Stimulated activated CD8-positive, alpha-beta memory T cell treated with anti-CD3 and anti-CD28 coated beads, Interleukin-15, amount 100 ng/mL, for 24 hours (primary cell): ENCODE results near the gene FAM124A.

Source experiments
- DNase-seq: peaks from one replicate; pipeline ENCODE4 v3.0.0-alpha.2; 2020; ENCODE audit warnings: low read depth

Gene FAM124A

DNA sequence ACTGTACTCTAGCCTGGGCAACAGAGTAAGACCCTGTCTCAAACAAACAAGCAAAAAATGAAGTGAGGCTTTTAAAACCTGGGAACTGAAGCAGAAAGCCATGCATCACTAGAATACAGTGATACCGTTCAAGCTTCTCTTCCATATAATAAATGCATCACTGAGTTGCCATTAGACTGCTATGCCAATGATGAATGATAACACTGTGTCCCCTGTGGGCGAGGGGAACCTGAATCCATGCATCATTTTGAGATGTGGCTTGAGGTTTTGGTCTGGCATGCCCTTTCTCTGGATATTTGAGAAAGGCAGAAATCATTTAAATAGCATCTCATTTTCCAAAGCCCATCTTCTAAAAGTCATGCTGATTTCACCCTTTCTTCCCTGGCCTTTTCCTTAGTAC is 1.5 kb upstream of the FAM124A start:
- DNase-seq: no peak

- DNase-seq: no peak
Measured at GRCh38 chr13:51221108-51221507, 1.1 kb upstream of the FAM124A start.

GRCh38 chr13:51221674-51222036 is 543 bp upstream of the FAM124A start:
- no peak for DNase-seq

GRCh38 chr13:51222686-51223559 is 725 bp downstream of the FAM124A start:
- no peak for DNase-seq

DNA sequence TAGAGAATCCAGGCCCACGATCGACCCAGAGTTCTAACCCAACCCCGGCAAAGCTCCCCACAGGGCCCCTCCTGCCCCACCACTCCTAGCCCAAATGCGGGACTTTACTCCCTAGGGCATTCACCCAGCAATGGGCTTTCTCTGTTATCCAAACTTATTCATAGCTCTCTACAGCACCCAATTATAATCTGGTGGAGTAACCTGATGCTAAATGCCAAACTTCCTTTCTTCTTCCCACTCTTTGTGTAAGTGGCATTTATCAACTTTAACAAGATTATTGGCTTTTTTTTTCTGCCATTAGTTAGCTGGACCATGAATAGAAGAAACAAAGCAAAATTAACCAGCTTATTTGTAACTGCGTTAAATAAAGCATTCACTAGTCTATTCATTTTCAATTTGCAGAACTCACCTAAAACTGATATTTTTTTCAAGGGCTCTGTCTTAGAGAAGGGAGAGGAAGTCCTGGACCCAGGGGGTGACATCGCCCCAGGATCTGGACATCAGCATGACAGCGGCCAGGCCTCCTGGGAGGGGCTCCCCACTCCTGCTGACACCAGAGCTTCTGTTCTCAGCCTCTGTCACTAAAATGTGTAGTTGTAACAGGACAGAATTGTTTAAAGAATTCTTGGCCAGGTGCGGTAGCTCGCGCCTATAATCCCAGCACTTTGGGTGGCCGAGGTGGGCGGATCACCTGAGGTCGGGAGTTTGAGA is 1.5 kb downstream of the FAM124A start:
- no peak for DNase-seq

DNA sequence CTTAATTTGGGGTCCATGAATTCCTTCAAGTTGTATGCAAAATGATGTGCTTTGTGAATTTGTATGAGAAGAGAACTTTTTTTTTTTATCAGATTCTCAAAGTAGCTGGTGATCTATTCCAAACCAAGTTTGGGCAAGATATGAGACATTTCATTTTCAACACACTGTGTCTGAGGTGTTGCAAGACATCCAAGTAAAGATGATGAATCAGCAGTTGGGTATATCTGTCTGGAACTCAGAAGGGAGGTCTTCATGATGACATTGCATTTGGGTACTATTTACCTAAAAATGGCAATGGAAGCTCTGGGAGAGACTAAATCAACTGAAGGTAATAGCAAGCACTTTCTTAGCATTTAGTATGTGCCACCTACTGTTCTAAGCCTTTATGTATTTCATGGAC is 2.8 kb downstream of the FAM124A start:
- DNase-seq: no peak

- DNase-seq: no peak
Measured at GRCh38 chr13:51227404-51227803, 5.2 kb downstream of the FAM124A start.

DNA sequence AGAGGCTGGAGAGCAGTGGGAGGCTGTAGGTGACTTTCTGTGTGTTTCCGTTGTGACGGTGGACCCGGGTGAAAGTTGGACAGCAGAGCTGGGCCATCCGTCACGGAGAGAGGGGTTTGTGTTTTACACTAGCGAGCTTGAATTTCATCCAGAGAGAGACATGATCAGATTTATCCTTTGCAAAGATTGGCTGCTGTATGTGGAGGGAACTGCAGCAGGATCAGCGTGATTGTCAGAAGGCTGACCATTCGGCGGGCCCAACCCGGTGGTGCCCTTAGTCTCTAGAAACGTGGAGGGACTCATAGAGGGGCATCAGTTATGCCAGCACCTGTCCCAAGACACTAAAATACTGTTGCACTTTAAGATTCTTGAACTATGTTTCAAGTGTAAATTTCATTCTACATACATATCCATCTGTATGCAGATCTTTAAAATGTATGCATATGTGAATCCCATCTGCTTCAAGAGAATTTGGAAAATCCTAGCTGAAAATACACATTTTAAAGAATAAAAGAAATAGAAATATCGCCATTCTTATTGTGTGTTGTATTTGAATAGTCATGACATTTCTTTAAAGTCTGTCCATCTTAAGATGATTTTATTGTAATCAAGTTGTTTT is 7.0 kb downstream of the FAM124A start:
- DNase-seq: no peak

GRCh38 chr13:51229731-51230130 is 7.5 kb downstream of the FAM124A start:
- DNase-seq: no peak

- no peak for DNase-seq
Measured at GRCh38 chr13:51230477-51231105, 8.4 kb downstream of the FAM124A start.

DNA sequence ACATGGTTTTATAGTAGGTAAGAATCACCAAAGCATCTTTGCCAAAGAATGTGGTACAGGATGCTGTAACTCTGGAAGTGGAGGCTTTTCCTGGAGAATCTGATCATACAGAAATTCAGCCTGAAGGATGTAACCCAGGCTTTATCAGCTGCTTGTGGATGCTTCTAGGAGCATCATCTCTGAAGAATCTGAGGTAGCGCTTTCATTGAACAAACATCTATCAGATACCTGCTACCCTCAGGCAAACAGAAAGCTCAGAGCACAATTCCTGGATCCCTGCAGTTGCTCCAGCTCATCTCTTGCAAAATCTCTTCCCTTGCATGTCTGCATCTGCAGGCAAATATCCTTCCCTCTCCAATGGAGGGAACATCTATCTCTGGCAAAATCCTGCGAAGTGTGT is 9.3 kb downstream of the FAM124A start:
- no peak for DNase-seq

DNA sequence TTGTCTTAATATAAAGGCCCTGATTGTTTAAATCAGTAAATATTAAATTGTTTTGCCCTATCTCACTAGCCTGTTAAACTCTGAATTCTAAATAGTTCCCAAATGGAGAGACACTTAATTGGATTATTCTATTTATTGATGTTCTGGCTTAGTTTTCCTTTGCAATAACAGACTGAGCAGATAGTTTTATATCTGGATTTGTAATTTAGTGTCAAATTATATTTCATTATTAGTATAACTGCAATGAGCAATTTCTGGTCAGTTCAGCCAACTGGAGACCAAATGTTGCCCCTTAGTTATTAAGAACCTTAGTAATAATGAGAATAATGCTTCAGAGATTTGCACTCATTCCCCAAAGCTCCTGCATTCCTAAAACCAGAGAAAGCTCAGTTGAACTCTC is 10.1 kb downstream of the FAM124A start:
- no peak for DNase-seq

GRCh38 chr13:51233117-51233826 is 11.1 kb downstream of the FAM124A start:
- no peak for DNase-seq

GRCh38 chr13:51234676-51235075 is 12.5 kb downstream of the FAM124A start:
- DNase-seq: no peak

- DNase-seq: no peak
Measured at GRCh38 chr13:51235186-51235585, 13.0 kb downstream of the FAM124A start.

- no peak for DNase-seq
Measured at GRCh38 chr13:51235756-51236490, 13.7 kb downstream of the FAM124A start.

DNA sequence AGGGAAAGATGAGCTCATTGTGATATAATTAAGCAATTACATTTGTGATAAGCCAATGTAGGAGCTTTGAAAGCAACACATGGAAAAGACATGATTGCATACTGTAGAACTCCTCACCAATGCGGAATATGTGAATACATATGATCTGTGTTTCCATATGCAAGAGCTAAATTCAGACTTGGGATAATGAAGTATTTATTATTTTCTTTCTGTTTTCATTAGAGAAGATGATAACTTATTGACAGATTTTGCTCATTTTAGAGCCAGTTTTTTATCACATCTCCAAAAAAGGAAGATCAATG is 14.2 kb downstream of the FAM124A start:
- DNase-seq: no peak

DNA sequence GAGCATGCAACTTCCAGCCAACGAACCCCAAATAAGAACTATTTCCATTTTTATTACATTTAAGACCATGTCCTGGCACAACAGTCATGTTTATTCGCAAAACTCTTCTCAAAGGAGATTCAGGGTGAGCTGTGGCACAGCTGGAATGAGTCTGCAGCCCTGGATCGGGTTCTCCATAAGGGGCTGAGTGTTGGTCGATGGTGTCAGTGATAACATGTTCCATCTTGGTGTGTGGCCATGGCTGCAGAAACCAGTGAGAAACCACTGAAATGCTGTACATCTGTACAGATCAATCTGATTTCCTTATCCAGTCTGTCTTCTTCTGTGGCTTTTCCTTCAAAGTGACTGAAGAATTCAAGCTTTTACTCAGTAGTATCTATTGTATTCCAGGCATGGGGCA is 15.2 kb downstream of the FAM124A start:
- no peak for DNase-seq

- no peak for DNase-seq
Measured at GRCh38 chr13:51237887-51238286, 15.7 kb downstream of the FAM124A start.

DNA sequence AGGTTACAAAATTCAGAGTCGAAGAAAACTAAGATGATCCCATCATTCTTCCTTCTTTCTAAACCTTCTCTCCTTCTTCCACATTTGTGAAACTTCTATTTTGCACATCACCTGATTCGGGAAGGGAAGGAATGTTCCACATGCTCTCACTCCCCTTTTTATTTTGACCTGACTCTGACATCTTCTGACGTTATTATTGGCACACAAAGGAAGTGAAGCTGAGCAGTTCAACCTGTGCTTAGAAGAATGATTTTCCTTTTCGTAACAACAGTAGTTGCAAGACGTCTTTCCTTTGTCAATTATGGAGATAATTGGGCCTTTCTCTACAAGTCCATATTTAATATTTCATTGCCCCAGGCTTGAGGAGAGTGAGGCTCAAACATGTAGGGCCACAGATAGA is 18.0 kb downstream of the FAM124A start:
- DNase-seq: no peak

GRCh38 chr13:51240958-51241357 is 18.8 kb downstream of the FAM124A start:
- no peak for DNase-seq

GRCh38 chr13:51241720-51242119 is 19.5 kb downstream of the FAM124A start:
- no peak for DNase-seq
